ENCODE data around the gene VASH2.
A peak's percentile ranks its signal among the peaks of the same experiment; 100 is the strongest.
"Not testable (repeated sequence)": the region's sequence is repeated elsewhere in the genome, so short reads cannot be mapped to it uniquely, and the experiment has no call there.

Gene VASH2

GRCh38 chr1:212982430-212983152 is 32.2 kb downstream of the VASH2 start:
- no peak for DNase-seq

- DNase-seq: no peak
Observed at GRCh38 chr1:212983482-212983881, 33.1 kb downstream of the VASH2 start.

GRCh38 chr1:212984522-212985291 is 34.4 kb downstream of the VASH2 start:
- no peak for DNase-seq

GRCh38 chr1:212986551-212986950 is 36.2 kb downstream of the VASH2 start:
- DNase-seq: no peak

GRCh38 chr1:212987702-212988322 is 37.5 kb downstream of the VASH2 start:
- DNase-seq: no peak

GRCh38 chr1:212990276-212990675 is 39.9 kb downstream of the VASH2 start:
- DNase-seq: no peak

GRCh38 chr1:212993960-212994359 is 43.6 kb downstream of the VASH2 start:
- DNase-seq: not testable (repeated sequence)

GRCh38 chr1:212994926-212995325 is 44.6 kb downstream of the VASH2 start:
- DNase-seq: no peak

GRCh38 chr1:213003256-213003655 is 52.9 kb downstream of the VASH2 start:
- DNase-seq: no peak

GRCh38 chr1:213008564-213008963 is 58.2 kb downstream of the VASH2 start:
- DNase-seq: no peak

GRCh38 chr1:213014642-213015041 is 64.3 kb downstream of the VASH2 start:
- DNase-seq: peak; percentile 62

- DNase-seq: peak; percentile 99
Observed at GRCh38 chr1:213015099-213016050, 65.0 kb downstream of the VASH2 start, which contains the start of gene ANGEL2. TSS of gene ANGEL2 (minus strand) at chr1:213015867. CDS start at chr1:213015671, 196 bp downstream.

- DNase-seq: no peak
Observed at GRCh38 chr1:213017447-213018273, 67.3 kb downstream of the VASH2 start.

GRCh38 chr1:213019450-213019849 is 69.1 kb downstream of the VASH2 start:
- no peak for DNase-seq

- no peak for DNase-seq
Observed at GRCh38 chr1:213020016-213020415, 69.7 kb downstream of the VASH2 start.

GRCh38 chr1:213027024-213027423 is 76.7 kb downstream of the VASH2 start:
- DNase-seq: not testable (repeated sequence)

GRCh38 chr1:213032651-213033050 is 82.3 kb downstream of the VASH2 start:
- peak; percentile 20 for DNase-seq

- no peak for DNase-seq
Observed at GRCh38 chr1:213034713-213035112, 84.4 kb downstream of the VASH2 start.

GRCh38 chr1:213035573-213035972 is 85.2 kb downstream of the VASH2 start:
- no peak for DNase-seq
